RWPE2 (cell line): ENCODE measurements around the gene PANK1.
A peak's percentile ranks its signal among the peaks of the same experiment; 100 is the strongest.

Experiments used
- ATAC-seq: fragments of 200-7000 bp; cut with Tn5 transposase; 3 replicates; pipeline ENCODE4 v1.9.1; 2021; ENCODE audit warnings: low read depth
- DNase-seq: peaks from one replicate; pipeline ENCODE4 v3.0.0-alpha.2; 2020; ENCODE audit warnings: low spot score
- H3K27ac ChIP-seq: fragments of 450-650 bp; 2 replicates; pipeline ENCODE4 v1.5.1; 2017; ENCODE audit warnings: mild to moderate bottlenecking; ENCODE audit not compliant: poor library complexity, severe bottlenecking
- H3K27me3 ChIP-seq: fragments of 250-450 bp; sonication (Bioruptor Pico); 2 replicates; pipeline ENCODE4 v1.5.1; 2021; ENCODE audit warnings: mild to moderate bottlenecking, moderate library complexity; ENCODE audit not compliant: insufficient read depth, poor library complexity, severe bottlenecking
- H3K36me3 ChIP-seq: fragments of 250-450 bp; sonication (Bioruptor Pico); 2 replicates; pipeline ENCODE4 v1.5.1; 2020; ENCODE audit warnings: low read depth, mild to moderate bottlenecking, moderate library complexity
- H3K4me1 ChIP-seq: fragments of 250-450 bp; sonication (Bioruptor Pico); 2 replicates; pipeline ENCODE4 v1.5.1; 2021; ENCODE audit warnings: mild to moderate bottlenecking, moderate library complexity; ENCODE audit not compliant: insufficient read depth, poor library complexity, severe bottlenecking
- H3K4me3 ChIP-seq: fragments of 250-450 bp; sonication (Bioruptor Pico); 2 replicates; pipeline ENCODE4 v1.5.1; 2021; ENCODE audit warnings: mild to moderate bottlenecking, moderate library complexity; ENCODE audit not compliant: severe bottlenecking
- H3K9me3 ChIP-seq: fragments of 250-450 bp; sonication (Bioruptor Pico); 2 replicates; pipeline ENCODE4 v1.5.1; 2021; ENCODE audit warnings: mild to moderate bottlenecking, moderate library complexity; ENCODE audit not compliant: severe bottlenecking
- CTCF ChIP-seq: fragments of 450-650 bp; IDR thresholded peaks from one replicate; pipeline ENCODE4 v1.5.1; 2017; ENCODE audit warnings: mild to moderate bottlenecking, moderate library complexity; ENCODE audit not compliant: poor library complexity, severe bottlenecking

The PANK1 gene

GRCh38 chr10:89637113-89637512 lies 7.9 kb downstream of the PANK1 start:
- TF ChIP-seq CTCF = no peak
- ATAC-seq = no peak
- DNase-seq = no peak
- Histone ChIP-seq H3K4me1 (peaks cover 3% of the 10 kb centered on the region), H3K27me3 (no peaks in the 10 kb centered on the region), H3K36me3 (peaks cover 9% of the 10 kb centered on the region), H3K9me3 (no peaks in the 10 kb centered on the region), H3K4me3 (no peak overlapping the region), H3K27ac (no peak overlapping the region)

GRCh38 chr10:89634637-89635036 lies 10.4 kb downstream of the PANK1 start:
- TF ChIP-seq CTCF = no peak
- no peak for DNase-seq
- no peak for ATAC-seq
- peaks cover 9% of the 10 kb centered on the region for H3K36me3 ChIP-seq
- no peaks in the 10 kb centered on the region for H3K27me3 ChIP-seq
- H3K27ac ChIP-seq = no peak overlapping the region
- no peak overlapping the region for H3K4me3 ChIP-seq
- H3K9me3 ChIP-seq = no peaks in the 10 kb centered on the region
- H3K4me1 ChIP-seq = peaks cover 3% of the 10 kb centered on the region

- no peaks in the 10 kb centered on the region for H3K9me3 ChIP-seq
- no peak overlapping the region for H3K4me3 ChIP-seq
- peak; percentile 96 for ATAC-seq
- H3K27ac ChIP-seq = no peak overlapping the region
- peaks cover 9% of the 10 kb centered on the region for H3K36me3 ChIP-seq
- DNase-seq = no peak
- no peaks in the 10 kb centered on the region for H3K27me3 ChIP-seq
- no peak for TF ChIP-seq CTCF
- peaks cover 3% of the 10 kb centered on the region for H3K4me1 ChIP-seq
These were observed 11.6 kb downstream of the PANK1 start for GRCh38 chr10:89633484-89633883.

- no peak overlapping the region for H3K4me3 ChIP-seq
- no peak for DNase-seq
- H3K9me3 ChIP-seq = no peaks in the 10 kb centered on the region
- H3K4me1 ChIP-seq = peaks cover 3% of the 10 kb centered on the region
- no peak overlapping the region for H3K27ac ChIP-seq
- no peaks in the 10 kb centered on the region for H3K27me3 ChIP-seq
- TF ChIP-seq CTCF = no peak
- no peak for ATAC-seq
- H3K36me3 ChIP-seq = peaks cover 9% of the 10 kb centered on the region
These were observed 12.2 kb downstream of the PANK1 start for GRCh38 chr10:89632824-89633223.

GRCh38 chr10:89627830-89628229 lies 17.2 kb downstream of the PANK1 start:
- H3K4me3 ChIP-seq = no peak overlapping the region
- H3K36me3 ChIP-seq = no peaks in the 10 kb centered on the region
- no peak overlapping the region for H3K27ac ChIP-seq
- DNase-seq (no peak), ATAC-seq (no peak)
- H3K4me1 ChIP-seq = no peaks in the 10 kb centered on the region
- H3K27me3 ChIP-seq = no peaks in the 10 kb centered on the region
- no peaks in the 10 kb centered on the region for H3K9me3 ChIP-seq
- TF ChIP-seq CTCF = no peak
